HCT116 (cell line): Measurements from ENCODE around the gene C9orf50. TPM values are rescaled to one million over a fixed set of nuclear protein-coding genes. Genes with fewer than 3 reads are reported as not detected.

Experiments used
- ATAC-seq: fragments of 200-7000 bp; cut with Tn5 transposase; 2 replicates; pipeline ENCODE4 v1.9.1; 2020; ENCODE audit warnings: mild to moderate bottlenecking, moderate library complexity
- BruUV-seq: library from RNA; stranded (reverse); fragments of 400-500 nt; replicated peaks from 2 replicates; lab custom pipeline; 2021; lab: Mats Ljungman, UMichigan
- CTCF ChIA-PET: fragments of 300-600 bp; sonication (Branson Sonifier 250); formaldehyde crosslinking; loops from one replicate; lab custom pipeline; 2021; ENCODE audit warnings: antibody characterized with exemption; lab: Charles Lee
- POLR2A ChIA-PET: fragments of 300-600, 350-600 bp; sonication (Branson Sonifier 250); formaldehyde crosslinking; loops from one replicate; lab custom pipeline; 2021; ENCODE audit warnings: antibody characterized with exemption; lab: Charles Lee
- RAD21 ChIA-PET, 2 experiments: fragments of 300-600 bp; sonication (Branson Sonifier 250); formaldehyde crosslinking; loops; one replicate each; lab custom pipeline; 2023; ENCODE audit warnings: low total read pairs in 2 of 2; ENCODE audit not compliant: uncharacterized antibody in 2 of 2, unreplicated experiment in 2 of 2, low non-redundant PET in 1 of 2; lab: Charles Lee
- DNase-seq: peaks from one replicate; pipeline ENCODE4 v3.0.0-alpha.2; 2010; ENCODE audit warnings: low read depth, low spot score
- H2AFZ ChIP-seq: fragments of 200-600 bp; shearing (Covaris generic), sonication (generic); 2 replicates; pipeline ENCODE4 v1.6.1; 2017; ENCODE audit warnings: low read depth, mixed run types, mixed read lengths, antibody characterized with exemption, low read length; ENCODE audit not compliant: poor library complexity, severe bottlenecking
- H3K27ac ChIP-seq: 2 replicates; pipeline ENCODE4 v1.5.1; 2012; ENCODE audit warnings: low read depth, low read length
- H3K27me3 ChIP-seq: fragments of 200-600 bp; sonication (generic); 2 replicates; pipeline ENCODE4 v1.6.1; 2016; ENCODE audit warnings: mixed run types, low read length, mixed read lengths; ENCODE audit not compliant: insufficient read depth
- H3K36me3 ChIP-seq, 2 experiments: fragments of 200-500 bp in 1 of 2; fragments of 200-600 bp in 1 of 2; sonication (Bioruptor generic) in 1 of 2; sonication (generic) in 1 of 2; 2 replicates each; pipeline versions ENCODE4 v1.5.1 to v1.6.1; 2014 to 2016; ENCODE audit warnings: low read length in 2 of 2, inconsistent platforms in 1 of 2, mixed read lengths in 1 of 2, mixed run types in 1 of 2; ENCODE audit not compliant: insufficient read depth in 2 of 2, control insufficient read depth in 1 of 2
- H3K4me1 ChIP-seq, 2 experiments: fragments of 200-600 bp in 1 of 2; sonication (generic) in 1 of 2; 2 replicates each; pipeline versions ENCODE4 v1.5.1 to v1.6.1; 2012 to 2017; ENCODE audit warnings: low read length in 2 of 2, inconsistent platforms in 1 of 2, mild to moderate bottlenecking in 1 of 2, mixed read lengths in 1 of 2, mixed run types in 1 of 2, moderate library complexity in 1 of 2; ENCODE audit not compliant: insufficient read depth in 2 of 2, control insufficient read depth in 1 of 2
- H3K4me2 ChIP-seq: fragments of 200-600 bp; sonication (generic); 2 replicates; pipeline ENCODE4 v1.6.1; 2017; ENCODE audit warnings: mixed run types, low read length, mixed read lengths
- H3K4me3 ChIP-seq, 2 experiments: fragments of 200-600 bp in 1 of 2; sonication (generic) in 1 of 2; replicated peaks in 1 of 2; 2 replicates each; pipeline ENCODE4 v1.5.1; 2011 to 2016; ENCODE audit warnings: low read length in 2 of 2, control low read depth in 1 of 2, low read depth in 1 of 2, mild to moderate bottlenecking in 1 of 2, mixed read lengths in 1 of 2, mixed run types in 1 of 2
- H3K79me2 ChIP-seq: fragments of 200-600 bp; sonication (generic); 2 replicates; pipeline ENCODE4 v1.6.1; 2017; ENCODE audit warnings: mild to moderate bottlenecking, mixed run types, low read length, moderate library complexity, mixed read lengths; ENCODE audit not compliant: insufficient read depth
- H3K9ac ChIP-seq: fragments of 200-600 bp; sonication (generic); 2 replicates; pipeline ENCODE4 v1.6.1; 2016; ENCODE audit warnings: low read length, mixed read lengths
- H3K9me2 ChIP-seq: fragments of 200-600 bp; sonication (generic), shearing (Covaris generic); 2 replicates; pipeline ENCODE4 v1.6.1; 2017; ENCODE audit warnings: mixed run types, mild to moderate bottlenecking, moderate library complexity; ENCODE audit not compliant: insufficient read depth
- H3K9me3 ChIP-seq, 2 experiments: fragments of 200-500 bp in 1 of 2; fragments of 200-600 bp in 1 of 2; sonication (Bioruptor generic) in 1 of 2; sonication (generic) in 1 of 2; 2 replicates each; pipeline ENCODE4 v1.6.1; 2014 to 2017; ENCODE audit warnings: low read length in 2 of 2, mixed read lengths in 2 of 2, inconsistent platforms in 1 of 2, low read depth in 1 of 2, mild to moderate bottlenecking in 1 of 2, mixed run types in 1 of 2, moderate library complexity in 1 of 2; ENCODE audit not compliant: control insufficient read depth in 1 of 2, insufficient read depth in 1 of 2
- H4K20me1 ChIP-seq: fragments of 200-600 bp; sonication (generic), shearing (Covaris generic); 2 replicates; pipeline ENCODE4 v1.6.1; 2017; ENCODE audit warnings: mixed run types, mild to moderate bottlenecking, moderate library complexity; ENCODE audit not compliant: insufficient read depth
- CBX3 ChIP-seq: IDR thresholded peaks from 2 replicates; pipeline ENCODE4 v1.6.1; 2012; ENCODE audit warnings: low read depth
- CEBPB ChIP-seq: IDR thresholded peaks from 2 replicates; pipeline ENCODE4 v1.6.1; 2012; ENCODE audit warnings: low read depth
- EZH2 ChIP-seq: fragments of 200-600 bp; sonication (generic); IDR thresholded peaks from 2 replicates; pipeline ENCODE4 v1.6.1; 2017; ENCODE audit warnings: antibody characterized with exemption, mixed run types
- JUND ChIP-seq: IDR thresholded peaks from 2 replicates; pipeline ENCODE4 v1.6.1; 2012
- MAX ChIP-seq: IDR thresholded peaks from 2 replicates; pipeline ENCODE4 v1.6.1; 2012
- RAD21 ChIP-seq: IDR thresholded peaks from 2 replicates; pipeline ENCODE4 v1.6.1; 2012; ENCODE audit warnings: low read depth, mild to moderate bottlenecking
- TCF7L2 ChIP-seq: IDR thresholded peaks from 2 replicates; pipeline ENCODE4 v1.7.0; 2011; ENCODE audit warnings: borderline replicate concordance, inconsistent platforms; ENCODE audit not compliant: insufficient read depth, insufficient read length; ENCODE audit errors: extremely low read depth
- ZNF274 ChIP-seq: fragments of 200-500 bp; sonication (Bioruptor generic); IDR thresholded peaks from 2 replicates; pipeline ENCODE4 v1.6.1; 2014; ENCODE audit warnings: mild to moderate bottlenecking, low read depth, low read length, inconsistent platforms
- intact Hi-C: fragments of 100-400 bp; cut with micrococcal nuclease; formaldehyde crosslinking; loops from 2 replicates; pipeline ENCODE4 v1.10.0; 2022
- total RNA-seq: library from RNA; stranded (reverse); gene quantifications from one replicate; pipeline ENCODE4 v1.2.1, GENCODE V29; 2021; ENCODE audit not compliant: unreplicated experiment

The C9orf50 gene
- total RNA-seq, 1 experiment from 2014 or later, result not detected

GRCh38 chr9:129608561-129609481 lies 12.1 kb downstream of the C9orf50 start:
- intact Hi-C loops, result no loop called here
- H3K9ac ChIP-seq, result peak overlapping the region; percentile 61
- H3K4me3 ChIP-seq, result peak overlapping the region; percentile 30 to 45
- RAD21 ChIA-PET, result interaction anchor here (0.6 to 1.6 kb wide), 7 partner anchors 12 to 332 kb away, joined by 3 to 7 read pairs (median 3); no protein-coding TSS in a partner anchor
- H3K9me2 ChIP-seq, result no peaks in the 10 kb centered on the region
- no peaks in the 10 kb centered on the region for H3K9me3 ChIP-seq
- CTCF ChIA-PET, result interaction anchor here (0.6 to 2.7 kb wide), 9 partner anchors 8 to 477 kb away, joined by 3 to 18 read pairs (median 5); no protein-coding TSS in a partner anchor
- no peaks in the 10 kb centered on the region for H3K27me3 ChIP-seq
- no peak overlapping the region for H2AFZ ChIP-seq
- POLR2A ChIA-PET, result interaction anchor here (0.6 to 4.8 kb wide), 24 partner anchors 11 to 1270 kb away, joined by 3 to 34 read pairs (median 6); partner anchors contain the start of gene IER5L
- peak overlapping the region; percentile 92 for H3K4me2 ChIP-seq
- BruUV-seq, result no TSS peak
- TF ChIP-seq TCF7L2 (peak; percentile 42), ZNF274 (no peak)
- TF ChIP-seq, all 23 proteins: peak for 1
- H4K20me1 ChIP-seq, result no peaks in the 10 kb centered on the region
- no peaks in the 10 kb centered on the region; the same call in 1 of the 2 replicates for H3K79me2 ChIP-seq
- DNase-seq (no peak), ATAC-seq (peak; percentile 8; the same call in 1 of the 2 replicates)
- H3K4me1 ChIP-seq, result peaks cover 75 to 94% of the 10 kb centered on the region in 2 experiments
- H3K36me3 ChIP-seq, result no peaks in the 10 kb centered on the region
- peak overlapping the region; percentile 96 for H3K27ac ChIP-seq

GRCh38 chr9:129607027-129607387 lies 13.9 kb downstream of the C9orf50 start:
- peaks cover 81 to 94% of the 10 kb centered on the region in 2 experiments for H3K4me1 ChIP-seq
- DNase-seq (no peak), ATAC-seq (no peak)
- intact Hi-C loops, result loop anchor here (2.0 kb wide), 2 partner anchors 36 to 272 kb away; no protein-coding TSS in a partner anchor
- H3K27ac ChIP-seq, result peak overlapping the region; percentile 96
- H3K36me3 ChIP-seq, result no peaks in the 10 kb centered on the region
- RAD21 ChIA-PET, result no interaction called here
- CTCF ChIA-PET, result no interaction called here
- H3K9ac ChIP-seq, result peak overlapping the region; percentile 61
- H3K4me2 ChIP-seq, result peak overlapping the region; percentile 92
- POLR2A ChIA-PET, result interaction anchor here (1.2 to 4.8 kb wide), 8 partner anchors 9 to 464 kb away, joined by 4 to 34 read pairs (median 7); partner anchors contain the start of gene NTMT1
- H2AFZ ChIP-seq, result no peak overlapping the region
- no peaks in the 10 kb centered on the region for H4K20me1 ChIP-seq
- no peaks in the 10 kb centered on the region for H3K9me3 ChIP-seq
- no peaks in the 10 kb centered on the region for H3K27me3 ChIP-seq
- no peaks in the 10 kb centered on the region; the same call in 1 of the 2 replicates for H3K79me2 ChIP-seq
- H3K4me3 ChIP-seq, result peak overlapping the region; percentile 7 to 8; a peak in 1 of 4 replicates
- TF ChIP-seq TCF7L2, result no peak
- no peak for TF ChIP-seq CEBPB
- TF ChIP-seq EZH2, result no peak
- no peak for TF ChIP-seq MAX
- no peak for TF ChIP-seq CBX3
- TF ChIP-seq JUND, result no peak
- TF ChIP-seq RAD21, result no peak
- TSS peak; percentile 83 for BruUV-seq
- H3K9me2 ChIP-seq, result no peaks in the 10 kb centered on the region
